Gastrocnemius medialis (tissue), 4 donors: Measurements from ENCODE around the gene MYRIP. TPM values are rescaled to one million over a fixed set of nuclear protein-coding genes. Genes with fewer than 3 reads are reported as not detected.

ENCODE experiments used
- ATAC-seq, 2 donors: fragments of 150-250 bp; one replicate each; pipeline ENCODE4 v1.9.1; 2016
- DNase-seq, 2 donors: peaks; one replicate each; pipeline ENCODE4 v3.0.0-alpha.2; 2019
- H3K27ac ChIP-seq, 4 donors: fragments of 200-600 bp; sonication (generic); 1 replicate in 1 of 4; 2 replicates in 3 of 4; pipeline ENCODE4 v1.5.1; 2016 to 2018; ENCODE audit warnings: mild to moderate bottlenecking in 2 of 4, moderate library complexity in 1 of 4
- H3K27me3 ChIP-seq, 3 donors: fragments of 200-600 bp; sonication (generic) in 2 of 3; 1 replicate in 1 of 3; 2 replicates in 2 of 3; pipeline versions ENCODE4 v1.5.1 to v1.6.0; 2016 to 2019; ENCODE audit warnings: mild to moderate bottlenecking in 1 of 3, moderate library complexity in 1 of 3
- H3K36me3 ChIP-seq, 2 donors: fragments of 200-600 bp; sonication (generic) in 1 of 2; one replicate each; pipeline ENCODE4 v1.5.1; 2017 to 2018
- H3K4me1 ChIP-seq, 2 donors: fragments of 200-600 bp; sonication (generic) in 1 of 2; one replicate each; pipeline ENCODE4 v1.5.1; 2016 to 2017; ENCODE audit warnings: mild to moderate bottlenecking in 2 of 2
- H3K4me3 ChIP-seq, 4 donors: fragments of 200-600 bp; sonication (generic) in 3 of 4; 1 replicate in 1 of 4; 2 replicates in 3 of 4; pipeline ENCODE4 v1.5.1; 2016 to 2019; ENCODE audit warnings: mild to moderate bottlenecking in 2 of 4
- H3K9me3 ChIP-seq, 3 donors: fragments of 200-600 bp; sonication (generic) in 2 of 3; 1 replicate in 1 of 3; 2 replicates in 2 of 3; pipeline ENCODE4 v1.5.1; 2016 to 2019
- POLR2A ChIP-seq, 2 donors: fragments of 450-650 bp; IDR thresholded peaks; one replicate each; pipeline ENCODE4 v1.6.1; 2017; ENCODE audit warnings: antibody characterized with exemption in 2 of 2, mild to moderate bottlenecking in 2 of 2, moderate library complexity in 2 of 2
- in situ Hi-C, 4 donors: fragments of 200-750 bp; cut with MboI; loops; one replicate each; pipeline versions ENCODE4 v1.15.0 to v1.8.0; 2017; ENCODE audit warnings: low sequenced_read_pairs in 4 of 4
- intact Hi-C: fragments of 100-400 bp; cut with DNase I; formaldehyde crosslinking; loops from one replicate; pipeline ENCODE4 v1.15.1; 2023; ENCODE audit warnings: low total_unique reads
- total RNA-seq, 4 donors: library from RNA; depleted of rRNA; stranded (reverse); fragments of >200 nt; gene quantifications; one replicate each; pipeline versions ENCODE4 v1.1.0 to v1.2.3, GENCODE V29; 2016
- TF ChIP-seq, protein P1 (sequence below), 5 experiments: fragments of 450-650 bp in 3 of 5; fragments of 200-600 bp in 2 of 5; sonication (generic) in 2 of 5; IDR thresholded peaks in 4 of 5; conservative IDR thresholded peaks in 1 of 5; 1 replicate in 4 of 5; 2 replicates in 1 of 5; pipeline ENCODE4 v1.5.1; 2016 to 2019; ENCODE audit warnings: antibody characterized with exemption in 5 of 5, mild to moderate bottlenecking in 3 of 5, moderate library complexity in 3 of 5

MYRIP gene
- total RNA-seq, 4 donors from 2014 or later, result 0.66 to 1.9 (median 1.5) TPM

GRCh38 chr3:39965461-39965860, 156.1 kb downstream of the MYRIP start:
- Histone ChIP-seq H3K4me1 (peaks cover 4 to 16% of the 10 kb centered on the region in 2 donors), H3K9me3 (no peaks in the 10 kb centered on the region), H3K4me3 (no peak overlapping the region), H3K27ac (no peak overlapping the region), H3K27me3 (no peaks in the 10 kb centered on the region), H3K36me3 (no peaks in the 10 kb centered on the region)
- ATAC-seq (no peak), DNase-seq (no peak)
- in situ Hi-C loops, result no loop called here
- intact Hi-C loops, result no loop called here
- no peak for TF ChIP-seq POLR2A (IDR thresholded peaks at IDR 0.05)
- TF ChIP-seq, protein P1, sequence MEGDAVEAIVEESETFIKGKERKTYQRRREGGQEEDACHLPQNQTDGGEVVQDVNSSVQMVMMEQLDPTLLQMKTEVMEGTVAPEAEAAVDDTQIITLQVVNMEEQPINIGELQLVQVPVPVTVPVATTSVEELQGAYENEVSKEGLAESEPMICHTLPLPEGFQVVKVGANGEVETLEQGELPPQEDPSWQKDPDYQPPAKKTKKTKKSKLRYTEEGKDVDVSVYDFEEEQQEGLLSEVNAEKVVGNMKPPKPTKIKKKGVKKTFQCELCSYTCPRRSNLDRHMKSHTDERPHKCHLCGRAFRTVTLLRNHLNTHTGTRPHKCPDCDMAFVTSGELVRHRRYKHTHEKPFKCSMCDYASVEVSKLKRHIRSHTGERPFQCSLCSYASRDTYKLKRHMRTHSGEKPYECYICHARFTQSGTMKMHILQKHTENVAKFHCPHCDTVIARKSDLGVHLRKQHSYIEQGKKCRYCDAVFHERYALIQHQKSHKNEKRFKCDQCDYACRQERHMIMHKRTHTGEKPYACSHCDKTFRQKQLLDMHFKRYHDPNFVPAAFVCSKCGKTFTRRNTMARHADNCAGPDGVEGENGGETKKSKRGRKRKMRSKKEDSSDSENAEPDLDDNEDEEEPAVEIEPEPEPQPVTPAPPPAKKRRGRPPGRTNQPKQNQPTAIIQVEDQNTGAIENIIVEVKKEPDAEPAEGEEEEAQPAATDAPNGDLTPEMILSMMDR (IDR thresholded peaks at IDR 0.05 in 4 of 5, conservative IDR thresholded peaks at IDR 0.05 in 1 of 5), result no peak

GRCh38 chr3:39965997-39966396, 156.6 kb downstream of the MYRIP start:
- Histone ChIP-seq H3K27me3 (no peaks in the 10 kb centered on the region), H3K9me3 (no peaks in the 10 kb centered on the region), H3K4me3 (no peak overlapping the region), H3K27ac (no peak overlapping the region), H3K4me1 (peaks cover 4 to 16% of the 10 kb centered on the region in 2 donors), H3K36me3 (no peaks in the 10 kb centered on the region)
- in situ Hi-C loops (no loop called here), intact Hi-C loops (no loop called here)
- ATAC-seq (no peak), DNase-seq (no peak)
- TF ChIP-seq, protein P1 (IDR thresholded peaks at IDR 0.05 in 4 of 5, conservative IDR thresholded peaks at IDR 0.05 in 1 of 5), result no peak
- no peak for TF ChIP-seq POLR2A (IDR thresholded peaks at IDR 0.05)

GRCh38 chr3:39970982-39971381, 161.6 kb downstream of the MYRIP start:
- Histone ChIP-seq H3K36me3 (no peaks in the 10 kb centered on the region), H3K9me3 (no peaks in the 10 kb centered on the region), H3K4me3 (no peak overlapping the region), H3K27ac (no peak overlapping the region), H3K27me3 (no peaks in the 10 kb centered on the region), H3K4me1 (no peaks in the 10 kb centered on the region)
- DNase-seq (no peak), ATAC-seq (no peak)
- in situ Hi-C loops (no loop called here), intact Hi-C loops (no loop called here)
- TF ChIP-seq, protein P1 (IDR thresholded peaks at IDR 0.05 in 4 of 5, conservative IDR thresholded peaks at IDR 0.05 in 1 of 5), result no peak
- no peak for TF ChIP-seq POLR2A (IDR thresholded peaks at IDR 0.05)

GRCh38 chr3:39971559-39972031, 162.2 kb downstream of the MYRIP start:
- H3K4me3 ChIP-seq, result no peak overlapping the region
- H3K4me1 ChIP-seq, result no peaks in the 10 kb centered on the region
- ATAC-seq (no peak), DNase-seq (no peak)
- H3K27ac ChIP-seq, result no peak overlapping the region
- H3K9me3 ChIP-seq, result no peaks in the 10 kb centered on the region
- intact Hi-C loops, result no loop called here
- in situ Hi-C loops, result no loop called here
- no peaks in the 10 kb centered on the region for H3K27me3 ChIP-seq
- no peaks in the 10 kb centered on the region for H3K36me3 ChIP-seq
- TF ChIP-seq POLR2A (IDR thresholded peaks at IDR 0.05), result no peak
- TF ChIP-seq, protein P1 (IDR thresholded peaks at IDR 0.05 in 4 of 5, conservative IDR thresholded peaks at IDR 0.05 in 1 of 5), result no peak

GRCh38 chr3:39972508-39972907, 163.1 kb downstream of the MYRIP start:
- no peak for TF ChIP-seq POLR2A (IDR thresholded peaks at IDR 0.05)
- TF ChIP-seq, protein P1 (IDR thresholded peaks at IDR 0.05 in 4 of 5, conservative IDR thresholded peaks at IDR 0.05 in 1 of 5), result no peak
- no peak overlapping the region for H3K27ac ChIP-seq
- in situ Hi-C loops, result no loop called here
- ATAC-seq (no peak), DNase-seq (no peak)
- intact Hi-C loops, result no loop called here
- no peaks in the 10 kb centered on the region for H3K9me3 ChIP-seq
- no peaks in the 10 kb centered on the region for H3K27me3 ChIP-seq
- H3K36me3 ChIP-seq, result no peaks in the 10 kb centered on the region
- no peaks in the 10 kb centered on the region for H3K4me1 ChIP-seq
- no peak overlapping the region for H3K4me3 ChIP-seq
